AG09309 (cell line): ENCODE measurements around the gene ATG10.
"Not testable (repeated sequence)": the region's sequence is repeated elsewhere in the genome, so short reads cannot be mapped to it uniquely, and the experiment has no call there.

Experiments
- DNase-seq: peaks from one replicate; pipeline ENCODE4 v3.0.0-alpha.2; 2010; ENCODE audit warnings: low read depth
- H3K4me3 ChIP-seq: 2 replicates; pipeline ENCODE4 v1.5.1; 2011; ENCODE audit warnings: mild to moderate bottlenecking, low read depth, low read length, moderate library complexity; ENCODE audit not compliant: control insufficient read depth
- TF ChIP-seq, protein P1 (sequence below): IDR thresholded peaks from 2 replicates; pipeline ENCODE4 v1.5.1; 2011; ENCODE audit warnings: mild to moderate bottlenecking, low read depth, low read length, inconsistent platforms; ENCODE audit not compliant: insufficient read depth, control insufficient read depth; ENCODE audit errors: missing control alignments

Gene ATG10

DNA sequence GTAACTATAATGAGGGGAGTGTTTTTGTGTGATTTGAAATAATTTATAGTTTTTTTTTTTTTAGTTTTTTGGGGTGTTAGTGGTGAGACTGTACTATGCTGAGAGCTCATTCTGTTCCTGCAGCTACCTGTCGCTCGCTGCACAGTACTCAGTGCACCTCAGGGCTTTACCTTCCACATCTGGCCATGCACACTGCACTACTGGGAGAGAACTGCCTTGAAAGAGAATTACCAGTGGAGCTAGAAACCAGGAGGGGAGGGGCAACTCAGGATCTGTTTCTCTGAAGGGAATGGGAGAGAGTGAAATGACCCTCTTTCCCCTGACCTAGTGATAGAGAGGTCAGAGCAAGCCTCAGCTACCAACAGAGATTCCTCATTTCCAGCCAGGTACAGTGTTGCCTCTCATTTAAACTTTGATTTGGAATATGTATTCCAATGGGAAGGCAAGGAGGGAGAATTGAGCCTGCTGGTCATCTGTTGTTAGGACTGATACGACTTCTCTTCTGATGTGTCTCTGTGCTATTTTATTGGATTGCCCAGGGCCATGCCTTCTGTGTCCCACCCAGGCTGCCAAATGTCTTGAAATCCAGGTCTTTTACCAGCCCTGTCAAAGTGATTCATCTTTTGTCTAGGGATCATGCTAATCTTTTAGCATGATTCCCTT lies 8.9 kb downstream of the ATG10 start:
- DNase-seq = no peak
- H3K4me3 ChIP-seq = no peak overlapping the region
- TF ChIP-seq, protein P1, sequence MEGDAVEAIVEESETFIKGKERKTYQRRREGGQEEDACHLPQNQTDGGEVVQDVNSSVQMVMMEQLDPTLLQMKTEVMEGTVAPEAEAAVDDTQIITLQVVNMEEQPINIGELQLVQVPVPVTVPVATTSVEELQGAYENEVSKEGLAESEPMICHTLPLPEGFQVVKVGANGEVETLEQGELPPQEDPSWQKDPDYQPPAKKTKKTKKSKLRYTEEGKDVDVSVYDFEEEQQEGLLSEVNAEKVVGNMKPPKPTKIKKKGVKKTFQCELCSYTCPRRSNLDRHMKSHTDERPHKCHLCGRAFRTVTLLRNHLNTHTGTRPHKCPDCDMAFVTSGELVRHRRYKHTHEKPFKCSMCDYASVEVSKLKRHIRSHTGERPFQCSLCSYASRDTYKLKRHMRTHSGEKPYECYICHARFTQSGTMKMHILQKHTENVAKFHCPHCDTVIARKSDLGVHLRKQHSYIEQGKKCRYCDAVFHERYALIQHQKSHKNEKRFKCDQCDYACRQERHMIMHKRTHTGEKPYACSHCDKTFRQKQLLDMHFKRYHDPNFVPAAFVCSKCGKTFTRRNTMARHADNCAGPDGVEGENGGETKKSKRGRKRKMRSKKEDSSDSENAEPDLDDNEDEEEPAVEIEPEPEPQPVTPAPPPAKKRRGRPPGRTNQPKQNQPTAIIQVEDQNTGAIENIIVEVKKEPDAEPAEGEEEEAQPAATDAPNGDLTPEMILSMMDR = no peak

- DNase-seq, H3K4me3 ChIP-seq: not testable (repeated sequence)
Measured at GRCh38 chr5:81982172-81982685, 10.4 kb downstream of the ATG10 start.

- H3K4me3 ChIP-seq, DNase-seq: not testable (repeated sequence)
Measured at GRCh38 chr5:81983148-81983547, 11.3 kb downstream of the ATG10 start.

GRCh38 chr5:81983563-81983962 lies 11.7 kb downstream of the ATG10 start:
- DNase-seq, H3K4me3 ChIP-seq: not testable (repeated sequence)

GRCh38 chr5:81986126-81986525 lies 14.3 kb downstream of the ATG10 start:
- DNase-seq = no peak
- no peak overlapping the region for H3K4me3 ChIP-seq
- TF ChIP-seq, protein P1 = no peak

DNA sequence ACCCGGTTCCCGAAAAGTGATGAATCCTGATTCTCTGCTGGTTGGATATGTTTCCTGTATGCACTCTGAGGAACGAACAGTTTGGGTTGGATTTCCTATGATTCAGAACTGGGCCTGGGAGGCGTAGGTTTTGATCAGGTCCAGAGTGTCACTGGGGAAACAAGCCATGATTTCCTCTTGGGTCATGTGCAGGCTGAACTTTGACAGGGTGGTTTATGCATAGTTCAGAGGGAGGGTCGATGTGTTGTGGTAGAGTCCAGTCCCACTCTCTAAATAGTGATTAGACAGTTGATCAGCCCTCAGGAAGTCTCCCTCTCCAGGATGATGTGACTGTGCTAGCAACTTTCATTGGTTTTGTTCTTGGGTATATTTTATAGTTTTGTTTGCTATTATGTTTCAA lies 17.4 kb downstream of the ATG10 start:
- TF ChIP-seq, protein P1 = no peak
- H3K4me3 ChIP-seq = no peak overlapping the region

GRCh38 chr5:81994679-81995078 lies 22.9 kb downstream of the ATG10 start:
- TF ChIP-seq, protein P1 = no peak
- H3K4me3 ChIP-seq = no peak overlapping the region
- no peak for DNase-seq

More for the DNA sequence above, 17.4 kb downstream of the ATG10 start:
- no peak for DNase-seq

DNA sequence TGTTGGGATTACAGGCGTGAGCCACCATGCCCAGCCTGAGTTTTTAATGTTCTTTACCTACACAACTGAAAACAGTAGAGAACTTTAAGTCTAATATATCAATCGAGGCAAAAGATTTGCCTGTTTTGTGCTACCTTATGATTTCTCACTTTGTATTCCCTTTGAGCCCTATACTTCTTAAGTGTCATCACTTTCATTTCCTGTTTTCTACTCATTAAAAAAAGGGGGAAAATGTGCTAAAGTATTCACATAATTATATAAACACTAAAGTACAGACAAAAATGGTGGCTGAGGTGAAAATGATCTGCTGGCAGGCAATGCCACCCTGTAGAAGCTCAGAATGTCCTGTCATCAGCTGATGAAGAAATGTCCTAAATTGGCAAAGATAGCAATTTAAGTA lies 23.6 kb downstream of the ATG10 start:
- TF ChIP-seq, protein P1 = no peak
- no peak for DNase-seq
- H3K4me3 ChIP-seq = no peak overlapping the region
